GM23248 (cell line): ENCODE results near the gene FNTB. TPM values are rescaled to one million over a fixed set of nuclear protein-coding genes. Genes with fewer than 3 reads are reported as not detected.
A peak's percentile ranks its signal among the peaks of the same experiment; 100 is the strongest.

ENCODE experiments used
- DNase-seq: peaks from one replicate; pipeline ENCODE4 v3.0.0-alpha.2; 2015
- H2AFZ ChIP-seq: fragments of 200-600 bp; sonication (generic); 2 replicates; pipeline ENCODE4 v1.6.1; 2016; ENCODE audit warnings: antibody characterized with exemption
- H3F3A ChIP-seq: fragments of 200-600 bp; sonication (generic); 2 replicates; pipeline ENCODE4 v1.6.1; 2016; ENCODE audit warnings: mild to moderate bottlenecking, antibody characterized with exemption, mixed run types; ENCODE audit not compliant: insufficient read depth
- H3K27ac ChIP-seq: fragments of 200-600 bp; sonication (generic); 2 replicates; pipeline ENCODE4 v1.5.1; 2016; ENCODE audit warnings: mild to moderate bottlenecking
- H3K27me3 ChIP-seq: fragments of 200-600 bp; sonication (generic); replicated peaks from 2 replicates; pipeline ENCODE4 v1.6.1; 2016; ENCODE audit warnings: mild to moderate bottlenecking; ENCODE audit not compliant: insufficient read depth
- H3K36me3 ChIP-seq: fragments of 200-600 bp; sonication (generic); 2 replicates; pipeline ENCODE4 v1.6.1; 2016; ENCODE audit warnings: low read depth, mild to moderate bottlenecking
- H3K4me1 ChIP-seq: fragments of 200-600 bp; sonication (generic); 2 replicates; pipeline ENCODE4 v1.6.1; 2016; ENCODE audit warnings: mild to moderate bottlenecking; ENCODE audit not compliant: insufficient read depth
- H3K4me2 ChIP-seq: fragments of 200-600 bp; sonication (generic); one replicate; pipeline ENCODE4 v1.6.1; 2016; ENCODE audit warnings: mild to moderate bottlenecking; ENCODE audit not compliant: unreplicated experiment
- H3K4me3 ChIP-seq: fragments of 200-600 bp; sonication (generic); 2 replicates; pipeline ENCODE4 v1.5.1; 2016; ENCODE audit warnings: mild to moderate bottlenecking
- H3K79me2 ChIP-seq: fragments of 200-600 bp; sonication (generic); 2 replicates; pipeline ENCODE4 v1.6.1; 2016; ENCODE audit warnings: mild to moderate bottlenecking; ENCODE audit not compliant: insufficient read depth
- H3K9ac ChIP-seq: fragments of 200-600 bp; sonication (generic); 2 replicates; pipeline ENCODE4 v1.6.1; 2016; ENCODE audit warnings: mild to moderate bottlenecking
- H3K9me2 ChIP-seq: fragments of 200-600 bp; sonication (generic); 2 replicates; pipeline ENCODE4 v1.6.1; 2016; ENCODE audit warnings: mixed run types, mild to moderate bottlenecking, moderate library complexity; ENCODE audit not compliant: insufficient read depth
- H3K9me3 ChIP-seq: fragments of 200-600 bp; sonication (generic); one replicate; pipeline ENCODE4 v1.6.1; 2017; ENCODE audit warnings: low read depth
- H4K20me1 ChIP-seq: fragments of 200-600 bp; sonication (generic); 2 replicates; pipeline ENCODE4 v1.6.0; 2016; ENCODE audit not compliant: insufficient read depth
- EZH2 ChIP-seq: fragments of 200-600 bp; sonication (generic); IDR thresholded peaks from 2 replicates; pipeline ENCODE4 v1.6.1; 2018; ENCODE audit warnings: antibody characterized with exemption, mild to moderate bottlenecking; ENCODE audit not compliant: insufficient read depth, poor library complexity, severe bottlenecking
- EZH2phosphoT487 ChIP-seq: fragments of 200-600 bp; sonication (generic); IDR thresholded peaks from 2 replicates; pipeline ENCODE4 v1.6.1; 2018; ENCODE audit warnings: antibody characterized with exemption, moderate library complexity, mild to moderate bottlenecking, low read depth; ENCODE audit not compliant: insufficient read depth
- WGBS, 2 experiments: methylation state at CpG; one replicate each; pipeline ENCODE4 v1.1.6; 2015 to 2017; ENCODE audit warnings: low lambda C conversion rate in 2 of 2, low coverage in 1 of 2; ENCODE audit errors: missing lambda C conversion rate in 2 of 2; 5-methylcytosine and 5-hydroxymethylcytosine counted together
- in situ Hi-C: fragments of 300-500 bp; cut with MboI; formaldehyde crosslinking; loops from 2 replicates; pipeline ENCODE4 v1.15.0; 2020
- polyA plus RNA-seq: library from polyadenylated mRNA; unstranded; fragments of >200 nt; fragmentation: Nextera tagmentation; extraction: Ambion mirVana; gene quantifications from 2 replicates; pipeline ENCODE4 v1.2.1, GENCODE V29; 2016
- total RNA-seq: library from RNA; depleted of rRNA; stranded (reverse); fragments of >200 nt; shearing (Covaris generic); gene quantifications from 2 replicates; pipeline ENCODE4 v1.2.3, GENCODE V29; 2014

FNTB gene
- total and polyA plus RNA-seq, 2 experiments from 2014 or later = 15.5 to 19.5 TPM

DNA sequence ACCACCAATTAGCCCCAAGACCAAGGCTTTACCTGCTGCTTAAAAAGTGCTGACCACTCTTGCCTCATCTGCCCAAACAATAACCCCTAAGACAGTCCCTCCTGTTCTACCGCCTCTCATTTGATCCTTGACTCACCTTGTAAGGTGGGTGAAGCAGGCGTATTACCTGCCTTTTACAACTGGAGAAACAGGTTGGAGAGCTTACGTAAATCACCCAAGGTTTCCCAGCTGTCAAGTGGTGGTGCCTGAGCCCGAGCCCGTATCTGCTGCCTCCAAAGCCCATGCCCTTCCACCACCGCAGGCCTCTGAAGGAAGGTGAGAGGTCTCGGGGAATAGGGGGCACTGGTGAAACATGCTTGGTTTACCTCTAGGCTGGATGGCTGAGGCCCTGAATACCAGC lies 79.0 kb downstream of the FNTB start:
- Histone ChIP-seq H3K27me3 (no peaks in the 10 kb centered on the region), H3K4me3 (no peak overlapping the region), H3K9me2 (no peaks in the 10 kb centered on the region), H3K9ac (no peak overlapping the region), H3K36me3 (peaks cover 14% of the 10 kb centered on the region; the same call in 1 of the 2 replicates), H3K27ac (no peak overlapping the region), H2AFZ (no peak overlapping the region), H3K4me1 (no peaks in the 10 kb centered on the region), H3K4me2 (no peak overlapping the region), H3F3A (no peaks in the 10 kb centered on the region), H4K20me1 (no peaks in the 10 kb centered on the region), H3K9me3 (no peaks in the 10 kb centered on the region), H3K79me2 (no peaks in the 10 kb centered on the region)
- 90 to 93% methylated on average over 7 of the region's 7 CpGs for WGBS, 2 experiments
- TF ChIP-seq EZH2 (no peak), EZH2phosphoT487 (no peak)
- in situ Hi-C loops = no loop called here
- no peak for DNase-seq

DNA sequence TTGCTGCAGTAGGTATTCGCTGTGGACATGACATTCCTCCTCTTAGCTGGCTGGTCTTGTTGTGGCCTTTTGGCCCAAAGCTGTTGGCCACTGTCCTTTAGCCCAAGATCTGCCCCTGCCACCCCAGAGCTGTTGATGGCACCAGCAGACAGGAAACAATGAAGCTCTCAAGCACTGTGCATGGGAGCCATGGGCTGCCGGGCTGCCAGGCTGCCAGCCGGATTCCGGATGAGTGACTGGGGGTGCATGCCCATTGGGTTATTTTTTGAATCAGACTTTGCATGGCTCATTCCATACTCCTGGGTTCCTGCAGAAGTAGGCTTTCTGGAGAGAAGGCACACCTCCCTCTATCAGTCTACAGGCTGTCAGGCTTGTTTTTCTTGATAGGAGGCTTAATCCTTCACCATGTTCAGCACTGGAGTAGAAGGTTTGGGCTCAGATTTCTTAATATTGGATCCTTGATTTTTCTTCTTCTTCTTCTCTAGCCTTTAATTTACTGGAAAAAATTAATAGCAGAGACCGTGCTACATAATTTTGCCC lies 83.2 kb downstream of the FNTB start:
- Histone ChIP-seq H3K9me3 (no peaks in the 10 kb centered on the region), H3F3A (no peaks in the 10 kb centered on the region), H3K27ac (no peak overlapping the region), H3K9me2 (no peaks in the 10 kb centered on the region), H3K4me2 (no peak overlapping the region), H3K36me3 (peaks cover 4% of the 10 kb centered on the region), H3K9ac (no peak overlapping the region), H3K4me3 (no peak overlapping the region), H4K20me1 (no peaks in the 10 kb centered on the region), H3K27me3 (no peaks in the 10 kb centered on the region), H2AFZ (no peak overlapping the region), H3K4me1 (no peaks in the 10 kb centered on the region), H3K79me2 (peaks cover 12% of the 10 kb centered on the region)
- TF ChIP-seq EZH2phosphoT487 = no peak
- TF ChIP-seq EZH2 = no peak
- WGBS, 2 experiments = 81 to 85% methylated on average over 5 of the region's 5 CpGs
- in situ Hi-C loops = no loop called here
- no peak for DNase-seq

DNA sequence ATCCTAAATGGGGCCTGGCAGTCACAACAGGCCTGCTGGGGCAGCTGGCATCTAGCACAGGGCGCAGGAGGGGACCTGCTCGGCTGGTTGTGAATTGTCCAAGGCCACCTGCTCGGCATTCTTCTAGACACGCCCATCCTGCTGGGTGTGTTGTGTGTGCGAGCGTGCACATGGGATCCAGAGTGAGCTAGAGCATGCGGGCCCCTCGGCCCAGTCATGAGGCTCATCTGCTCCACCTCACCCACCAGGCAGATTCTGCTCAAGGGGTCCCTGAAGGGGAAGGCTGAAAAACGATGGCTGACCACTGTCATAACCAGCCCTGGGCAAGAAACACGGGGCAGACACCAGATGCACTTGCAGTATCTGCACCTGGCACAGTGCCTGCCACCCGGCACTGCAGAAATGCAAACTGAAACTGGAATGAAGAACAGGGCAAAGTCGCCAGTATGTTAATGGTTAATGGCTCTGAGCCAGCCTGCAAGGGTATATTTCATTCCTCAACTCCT lies 83.8 kb downstream of the FNTB start:
- Histone ChIP-seq H4K20me1 (no peaks in the 10 kb centered on the region), H3K36me3 (peaks cover 10% of the 10 kb centered on the region), H3K4me1 (no peaks in the 10 kb centered on the region), H2AFZ (no peak overlapping the region), H3K9me3 (no peaks in the 10 kb centered on the region), H3F3A (no peaks in the 10 kb centered on the region), H3K4me2 (no peak overlapping the region), H3K9ac (no peak overlapping the region), H3K9me2 (no peaks in the 10 kb centered on the region), H3K79me2 (peaks cover 12% of the 10 kb centered on the region), H3K27me3 (no peaks in the 10 kb centered on the region), H3K4me3 (no peak overlapping the region), H3K27ac (no peak overlapping the region)
- in situ Hi-C loops = no loop called here
- DNase-seq = peak; percentile 31
- no peak for TF ChIP-seq EZH2phosphoT487
- TF ChIP-seq EZH2 = no peak
- WGBS, 2 experiments = 32 to 34% methylated on average over 12 of the region's 12 CpGs

DNA sequence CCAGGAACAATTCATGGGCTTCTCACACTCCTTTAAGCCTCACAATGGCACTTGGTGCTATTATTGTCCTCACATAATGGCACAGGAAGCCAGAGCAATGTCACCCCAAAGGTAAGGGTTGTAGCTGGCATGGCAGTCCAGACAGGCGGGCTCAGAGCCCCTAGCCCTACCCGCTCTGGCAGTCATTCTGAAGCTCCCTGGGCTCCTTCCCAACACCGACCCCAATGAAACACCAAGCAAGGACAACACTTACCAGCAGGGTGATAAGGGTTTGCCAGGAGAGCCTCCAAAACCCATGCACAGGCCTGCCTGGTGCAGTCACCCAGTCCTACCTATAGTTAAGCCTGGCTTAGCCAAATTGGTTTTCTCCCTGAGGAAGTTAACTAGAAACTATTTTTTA lies 84.8 kb downstream of the FNTB start:
- no peak overlapping the region for H3K9ac ChIP-seq
- H4K20me1 ChIP-seq = no peaks in the 10 kb centered on the region
- no peaks in the 10 kb centered on the region for H3K4me1 ChIP-seq
- TF ChIP-seq EZH2 (no peak), EZH2phosphoT487 (no peak)
- no peak overlapping the region for H3K4me3 ChIP-seq
- WGBS, 2 experiments = 97 to 100% methylated on average over 3 of the region's 3 CpGs
- H3K27ac ChIP-seq = no peak overlapping the region
- H3K9me2 ChIP-seq = no peaks in the 10 kb centered on the region
- H3K27me3 ChIP-seq = no peaks in the 10 kb centered on the region
- peaks cover 19% of the 10 kb centered on the region for H3K36me3 ChIP-seq
- in situ Hi-C loops = no loop called here
- no peaks in the 10 kb centered on the region for H3F3A ChIP-seq
- no peak for DNase-seq
- no peak overlapping the region for H2AFZ ChIP-seq
- H3K9me3 ChIP-seq = no peaks in the 10 kb centered on the region
- peaks cover 12% of the 10 kb centered on the region for H3K79me2 ChIP-seq
- H3K4me2 ChIP-seq = no peak overlapping the region

DNA sequence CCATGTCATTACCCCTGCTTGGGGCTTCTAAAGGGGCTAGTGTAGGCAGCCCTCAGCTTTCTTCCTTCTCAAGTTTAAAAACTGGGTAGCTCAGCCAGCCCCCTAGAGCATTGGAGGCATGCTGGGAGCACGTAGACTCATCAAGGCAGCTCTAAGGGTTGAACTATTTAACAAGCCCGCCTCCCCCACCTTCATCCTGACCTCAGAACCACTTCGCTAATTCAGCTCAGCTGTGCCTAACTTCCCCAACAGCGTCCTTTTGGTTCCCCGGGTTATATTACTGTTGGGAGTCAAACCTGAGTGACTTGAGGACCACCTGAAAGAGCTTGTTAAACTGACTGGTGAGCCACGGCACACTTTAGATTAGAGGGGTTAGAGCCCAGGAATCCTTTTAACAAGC lies 85.6 kb downstream of the FNTB start:
- Histone ChIP-seq H3K4me3 (no peak overlapping the region), H2AFZ (no peak overlapping the region), H3K27me3 (no peaks in the 10 kb centered on the region), H3K36me3 (peaks cover 20% of the 10 kb centered on the region), H4K20me1 (no peaks in the 10 kb centered on the region), H3K9me2 (no peaks in the 10 kb centered on the region), H3K27ac (no peak overlapping the region), H3K4me1 (no peaks in the 10 kb centered on the region), H3K9me3 (no peaks in the 10 kb centered on the region), H3K4me2 (no peak overlapping the region), H3K9ac (no peak overlapping the region), H3K79me2 (peaks cover 12% of the 10 kb centered on the region), H3F3A (no peaks in the 10 kb centered on the region)
- no peak for TF ChIP-seq EZH2
- TF ChIP-seq EZH2phosphoT487 = no peak
- 81 to 83% methylated on average over 6 of the region's 6 CpGs for WGBS, 2 experiments
- no peak for DNase-seq
- in situ Hi-C loops = no loop called here
